Thoracic aorta (tissue), 2 donors: Measurements from ENCODE around the gene C6orf47. TPM values are rescaled to one million over a fixed set of nuclear protein-coding genes. Genes with fewer than 3 reads are reported as not detected.

Experiments
- ATAC-seq: fragments of 150-250 bp; one replicate; pipeline ENCODE4 v1.8.0; 2017; ENCODE audit warnings: low read depth; ENCODE audit not compliant: insufficient number of reproducible peaks, low FRiP score
- DNase-seq: peaks from one replicate; pipeline ENCODE4 v3.0.0-alpha.2; 2020; ENCODE audit warnings: low spot score
- H3K27ac ChIP-seq, 2 donors: fragments of 200-600 bp; sonication (generic); 1 replicate in 1 of 2; 2 replicates in 1 of 2; pipeline ENCODE4 v1.5.1; 2016; ENCODE audit warnings: mild to moderate bottlenecking in 2 of 2, moderate library complexity in 2 of 2
- H3K27me3 ChIP-seq: fragments of 200-600 bp; sonication (generic); replicated peaks from 2 replicates; pipeline ENCODE4 v1.6.0; 2016; ENCODE audit warnings: mild to moderate bottlenecking; ENCODE audit not compliant: insufficient read depth
- H3K36me3 ChIP-seq: fragments of 200-600 bp; sonication (generic); one replicate; pipeline ENCODE4 v1.5.1; 2016
- H3K4me1 ChIP-seq, 2 donors: fragments of 200-600 bp; sonication (generic); 1 replicate in 1 of 2; 2 replicates in 1 of 2; pipeline versions ENCODE4 v1.5.1 to v1.6.0; 2016; ENCODE audit warnings: low read depth in 2 of 2, mild to moderate bottlenecking in 1 of 2; ENCODE audit not compliant: control insufficient read depth in 1 of 2
- H3K4me3 ChIP-seq: fragments of 200-600 bp; sonication (generic); 2 replicates; pipeline ENCODE4 v1.5.1; 2016; ENCODE audit warnings: mild to moderate bottlenecking
- H3K9me3 ChIP-seq: fragments of 200-600 bp; sonication (generic); 2 replicates; pipeline ENCODE4 v1.5.1; 2016
- CTCF ChIP-seq: fragments of 200-600 bp; sonication (generic); IDR thresholded peaks from one replicate; pipeline ENCODE4 v1.5.1; 2019; ENCODE audit warnings: antibody characterized with exemption
- total RNA-seq, 2 donors: library from RNA; depleted of rRNA; stranded (reverse); fragments of >200 nt; gene quantifications; one replicate each; pipeline versions ENCODE4 v1.1.0 to v1.2.3, GENCODE V29; 2016

The C6orf47 gene
- total RNA-seq, 2 donors from 2014 or later, result 23.7 to 40.1 TPM

GRCh38 chr6:31680226-31681134, 19.9 kb upstream of the C6orf47 start, which contains the start of gene LY6G5C:
Gene LY6G5C (minus strand): TSS chr6:31681067. CDS start chr6:31680373, 694 bp downstream.
- H3K4me3 ChIP-seq, result peak within 1 kb of the TSS; percentile 82
- H3K27me3 ChIP-seq, result no peaks in the 10 kb centered on the region
- peak; percentile 91 for ATAC-seq
- peak; percentile 52 for DNase-seq
- H3K27ac ChIP-seq, result peak within 1 kb of the TSS; percentile 17 to 65
- H3K4me1 ChIP-seq, result peaks cover 0 to 15% of the 10 kb centered on the region in 2 donors
- peak; percentile 58 for TF ChIP-seq CTCF
- H3K36me3 ChIP-seq, result no peaks in the 10 kb centered on the region
- H3K9me3 ChIP-seq, result no peaks in the 10 kb centered on the region

GRCh38 chr6:31677955-31678354, 17.4 kb upstream of the C6orf47 start:
- DNase-seq, result no peak
- no peaks in the 10 kb centered on the region for H3K27me3 ChIP-seq
- no peak overlapping the region for H3K4me3 ChIP-seq
- H3K36me3 ChIP-seq, result no peaks in the 10 kb centered on the region
- no peak for ATAC-seq
- no peak for TF ChIP-seq CTCF
- no peaks in the 10 kb centered on the region for H3K9me3 ChIP-seq
- H3K27ac ChIP-seq, result no peak overlapping the region
- peaks cover 0 to 15% of the 10 kb centered on the region in 2 donors for H3K4me1 ChIP-seq

- Histone ChIP-seq H3K27ac (no peak overlapping the region), H3K4me3 (no peak overlapping the region), H3K4me1 (peaks cover 0 to 15% of the 10 kb centered on the region in 2 donors), H3K36me3 (peaks cover 10% of the 10 kb centered on the region), H3K9me3 (no peaks in the 10 kb centered on the region), H3K27me3 (no peaks in the 10 kb centered on the region)
- TF ChIP-seq CTCF, result no peak
- no peak for ATAC-seq
- DNase-seq, result no peak
These were observed 16.3 kb upstream of the C6orf47 start for GRCh38 chr6:31676904-31677303.

GRCh38 chr6:31676322-31676903, 15.8 kb upstream of the C6orf47 start:
- DNase-seq (no peak), ATAC-seq (no peak)
- no peaks in the 10 kb centered on the region for H3K9me3 ChIP-seq
- H3K36me3 ChIP-seq, result peaks cover 15% of the 10 kb centered on the region
- peaks cover 0 to 11% of the 10 kb centered on the region in 2 donors for H3K4me1 ChIP-seq
- no peak for TF ChIP-seq CTCF
- H3K4me3 ChIP-seq, result no peak overlapping the region
- no peaks in the 10 kb centered on the region for H3K27me3 ChIP-seq
- no peak overlapping the region for H3K27ac ChIP-seq

GRCh38 chr6:31669676-31670075, 9.1 kb upstream of the C6orf47 start, which contains the start of gene LY6G5B:
Gene LY6G5B (plus strand): TSS chr6:31669976. CDS start chr6:31670951, 975 bp downstream.
- H3K4me1 ChIP-seq, result peaks cover 9 to 24% of the 10 kb centered on the region in 2 donors
- H3K9me3 ChIP-seq, result no peaks in the 10 kb centered on the region
- no peak within 1 kb of the TSS for H3K4me3 ChIP-seq
- no peak for DNase-seq
- H3K36me3 ChIP-seq, result peaks cover 58% of the 10 kb centered on the region
- ATAC-seq, result no peak
- no peak for TF ChIP-seq CTCF
- no peak within 1 kb of the TSS for H3K27ac ChIP-seq
- H3K27me3 ChIP-seq, result no peaks in the 10 kb centered on the region
